Astrocyte of the cerebellum (primary cell): ENCODE data around the gene PHGDH.

ENCODE experiments used
- DNase-seq: peaks from one replicate; pipeline ENCODE4 v3.0.0-alpha.2; 2011; ENCODE audit warnings: low read depth
- H3K4me3 ChIP-seq: 2 replicates; pipeline ENCODE4 v1.5.1; 2011; ENCODE audit warnings: mild to moderate bottlenecking, low read depth, low read length, moderate library complexity
- CTCF ChIP-seq: IDR thresholded peaks from 2 replicates; pipeline ENCODE4 v1.5.1; 2012; ENCODE audit warnings: low read length, low read depth, moderate library complexity, mild to moderate bottlenecking; ENCODE audit errors: missing control alignments
- in situ Hi-C: cut with HindIII; loops from 2 replicates; pipeline ENCODE4 v1.10.0; 2017; ENCODE audit warnings: low sequenced_read_pairs

The PHGDH gene

DNA sequence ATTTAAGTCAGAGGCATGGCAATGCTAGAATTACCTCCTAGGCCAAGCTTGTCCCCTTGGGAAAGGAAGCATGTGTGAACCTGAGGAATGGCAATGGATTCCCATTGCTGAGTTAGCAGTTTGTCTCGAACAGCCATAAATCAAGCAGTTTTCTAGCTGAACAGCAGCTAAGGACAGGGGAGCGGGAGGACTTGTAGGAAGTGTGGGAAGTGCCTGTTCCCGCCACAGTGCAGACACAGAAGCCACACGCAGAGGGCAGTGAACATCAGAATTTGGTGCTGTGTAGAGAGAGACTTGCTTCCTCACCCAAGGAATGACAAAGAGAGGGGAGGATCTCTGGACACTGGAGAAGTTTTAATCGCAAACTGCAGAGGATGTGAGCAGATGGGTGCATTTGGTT is 3.8 kb downstream of the PHGDH start:
- in situ Hi-C loops = no loop called here
- H3K4me3 ChIP-seq = no peak overlapping the region

GRCh38 chr1:119718409-119718808 is 6.7 kb downstream of the PHGDH start:
- H3K4me3 ChIP-seq = no peak overlapping the region
- no peak for DNase-seq
- no peak for TF ChIP-seq CTCF
- in situ Hi-C loops = no loop called here

More for the DNA sequence above, 3.8 kb downstream of the PHGDH start:
- TF ChIP-seq CTCF = no peak
- DNase-seq = no peak

- no peak for DNase-seq
- no peak overlapping the region for H3K4me3 ChIP-seq
- no peak for TF ChIP-seq CTCF
- in situ Hi-C loops = no loop called here
Observed at GRCh38 chr1:119718972-119719371, 7.2 kb downstream of the PHGDH start.

- no peak for TF ChIP-seq CTCF
- DNase-seq = no peak
- no peak overlapping the region for H3K4me3 ChIP-seq
- in situ Hi-C loops = no loop called here
Observed at GRCh38 chr1:119720866-119721440, 9.2 kb downstream of the PHGDH start.

DNA sequence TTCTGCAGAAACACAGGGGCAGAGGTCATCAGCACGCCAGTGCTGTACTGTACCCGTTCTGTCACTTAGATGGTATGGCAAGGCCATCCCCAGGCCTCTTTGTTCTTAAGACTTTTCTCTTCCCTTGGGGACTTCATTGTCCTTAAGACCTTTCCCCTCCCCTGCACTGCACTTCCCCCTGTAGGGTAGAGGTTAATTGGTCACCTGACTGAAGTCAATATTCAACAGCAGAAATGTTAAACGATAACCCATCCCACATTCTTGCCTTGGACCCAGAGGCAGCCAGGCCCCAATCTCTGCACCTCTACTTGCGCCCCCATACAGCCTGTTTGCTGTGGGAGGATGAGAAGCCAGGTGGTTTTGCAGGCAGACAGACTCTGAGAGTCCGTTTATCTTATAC is 10.2 kb downstream of the PHGDH start:
- in situ Hi-C loops = no loop called here
- TF ChIP-seq CTCF = no peak
- H3K4me3 ChIP-seq = no peak overlapping the region
- DNase-seq = no peak

GRCh38 chr1:119724611-119725218 is 13.0 kb downstream of the PHGDH start:
- TF ChIP-seq CTCF = no peak

More at GRCh38 chr1:119724611-119725218, 13.0 kb downstream of the PHGDH start:
- no peak overlapping the region for H3K4me3 ChIP-seq
- DNase-seq = no peak
- in situ Hi-C loops = no loop called here
